Activated T-helper 2 cell treated with anti-CD3 and anti-CD28 coated beads, Interferon-gamma antibody, Interleukin-2, Interleukin-4, amounts not matched to agents 10 μg/mL and 5 μg/mL and 100 μg/mL, durations not matched to agents 14 hours and 24 hours and 36 hours (primary cell): ENCODE results near the gene IGF2. TPM values are rescaled to one million over a fixed set of nuclear protein-coding genes. Genes with fewer than 3 reads are reported as not detected.

ENCODE experiments used
- DNase-seq: peaks from one replicate; pipeline ENCODE4 v3.0.0; 2021; ENCODE audit warnings: low spot score
- H3K27ac Mint-ChIP-seq: one replicate; pipeline ENCODE4 v1.8.0; 2021; ENCODE audit warnings: mixed read lengths
- H3K27me3 Mint-ChIP-seq: one replicate; pipeline ENCODE4 v1.8.0; 2021; ENCODE audit warnings: low read depth, mixed read lengths
- H3K36me3 Mint-ChIP-seq: one replicate; pipeline ENCODE4 v1.8.0; 2021; ENCODE audit warnings: low read depth, mixed read lengths
- H3K4me1 Mint-ChIP-seq: one replicate; pipeline ENCODE4 v1.8.0; 2021; ENCODE audit warnings: low read depth, mixed read lengths
- H3K4me3 Mint-ChIP-seq: one replicate; pipeline ENCODE4 v1.8.0; 2021; ENCODE audit warnings: low read depth, mild to moderate bottlenecking, moderate library complexity, mixed read lengths
- H3K9me3 Mint-ChIP-seq: one replicate; pipeline ENCODE4 v1.8.0; 2021; ENCODE audit warnings: mixed read lengths
- intact Hi-C: fragments of 100-400 bp; cut with micrococcal nuclease; formaldehyde crosslinking; loops from one replicate; pipeline ENCODE4 v1.15.1; 2023
- total RNA-seq: library from RNA; stranded (reverse); gene quantifications from 2 replicates; pipeline ENCODE4 v1.2.3, GENCODE V29; 2022

IGF2 gene
- total RNA-seq, 1 donor from 2014 or later: 0.16 TPM

- Mint-ChIP-seq H3K27ac (no peak overlapping the region), H3K27me3 (peaks cover 5% of the 10 kb centered on the region), H3K4me1 (peaks cover 8% of the 10 kb centered on the region), H3K36me3 (no peaks in the 10 kb centered on the region), H3K4me3 (no peak overlapping the region), H3K9me3 (no peaks in the 10 kb centered on the region)
- DNase-seq: no peak
- intact Hi-C loops: loop anchor here (10.0 kb wide), 1 partner anchor 461 kb away; the partner anchor contains the start of gene KRTAP5-6
Observed at GRCh38 chr11:2155511-2155910, 16.3 kb upstream of the IGF2 start.

GRCh38 chr11:2154889-2155288 is 15.7 kb upstream of the IGF2 start:
- Mint-ChIP-seq H3K36me3 (no peaks in the 10 kb centered on the region), H3K27ac (no peak overlapping the region), H3K9me3 (no peaks in the 10 kb centered on the region), H3K4me1 (peaks cover 11% of the 10 kb centered on the region), H3K4me3 (no peak overlapping the region), H3K27me3 (peaks cover 10% of the 10 kb centered on the region)
- intact Hi-C loops: loop anchor here (5.0 to 10.0 kb wide), 2 partner anchors 318 to 460 kb away; partner anchors contain the start of genes KRTAP5-6 and TNNI2
- no peak for DNase-seq

GRCh38 chr11:2154195-2154585 is 15.0 kb upstream of the IGF2 start:
- Mint-ChIP-seq H3K4me1 (peaks cover 13% of the 10 kb centered on the region), H3K9me3 (no peaks in the 10 kb centered on the region), H3K27ac (no peak overlapping the region), H3K27me3 (peaks cover 13% of the 10 kb centered on the region), H3K4me3 (no peak overlapping the region), H3K36me3 (no peaks in the 10 kb centered on the region)
- intact Hi-C loops: loop anchor here (5.0 to 10.0 kb wide), 2 partner anchors 317 to 459 kb away; partner anchors contain the start of genes KRTAP5-6 and TNNI2
- no peak for DNase-seq

- no peak overlapping the region for H3K27ac Mint-ChIP-seq
- H3K9me3 Mint-ChIP-seq: no peaks in the 10 kb centered on the region
- intact Hi-C loops: loop anchor here (5.0 to 10.0 kb wide), 2 partner anchors 316 to 459 kb away; partner anchors contain the start of genes KRTAP5-6 and TNNI2
- H3K4me1 Mint-ChIP-seq: peaks cover 13% of the 10 kb centered on the region
- peaks cover 18% of the 10 kb centered on the region for H3K27me3 Mint-ChIP-seq
- DNase-seq: no peak
- no peaks in the 10 kb centered on the region for H3K36me3 Mint-ChIP-seq
- H3K4me3 Mint-ChIP-seq: no peak overlapping the region
Observed at GRCh38 chr11:2153581-2154194, 14.5 kb upstream of the IGF2 start.

GRCh38 chr11:2151500-2152257 is 12.5 kb upstream of the IGF2 start:
- H3K4me3 Mint-ChIP-seq: no peak overlapping the region
- no peaks in the 10 kb centered on the region for H3K9me3 Mint-ChIP-seq
- H3K27ac Mint-ChIP-seq: no peak overlapping the region
- DNase-seq: peak; percentile 61
- H3K27me3 Mint-ChIP-seq: peaks cover 32% of the 10 kb centered on the region
- peaks cover 13% of the 10 kb centered on the region for H3K4me1 Mint-ChIP-seq
- no peaks in the 10 kb centered on the region for H3K36me3 Mint-ChIP-seq
- intact Hi-C loops: loop anchor here (5.0 to 10.0 kb wide), 2 partner anchors 314 to 457 kb away; partner anchors contain the start of genes KRTAP5-6 and TNNI2

GRCh38 chr11:2149864-2150847 is 11.0 kb upstream of the IGF2 start:
- Mint-ChIP-seq H3K9me3 (no peaks in the 10 kb centered on the region), H3K4me3 (no peak overlapping the region), H3K27ac (no peak overlapping the region), H3K4me1 (peaks cover 13% of the 10 kb centered on the region), H3K36me3 (no peaks in the 10 kb centered on the region), H3K27me3 (peaks cover 46% of the 10 kb centered on the region)
- intact Hi-C loops: loop anchor here (5.0 to 10.0 kb wide), 3 partner anchors 313 to 575 kb away; partner anchors contain the start of genes DUSP8, KRTAP5-6 and TNNI2
- DNase-seq: no peak

- intact Hi-C loops: loop anchor here (10.0 kb wide), 1 partner anchor 575 kb away; the partner anchor contains the start of gene DUSP8
- H3K27me3 Mint-ChIP-seq: peaks cover 52% of the 10 kb centered on the region
- H3K36me3 Mint-ChIP-seq: no peaks in the 10 kb centered on the region
- H3K27ac Mint-ChIP-seq: no peak overlapping the region
- H3K9me3 Mint-ChIP-seq: no peaks in the 10 kb centered on the region
- peaks cover 13% of the 10 kb centered on the region for H3K4me1 Mint-ChIP-seq
- DNase-seq: no peak
- no peak overlapping the region for H3K4me3 Mint-ChIP-seq
Observed at GRCh38 chr11:2149460-2149859, 10.3 kb upstream of the IGF2 start.

GRCh38 chr11:2148595-2148994 is 9.4 kb upstream of the IGF2 start:
- H3K4me3 Mint-ChIP-seq: no peak overlapping the region
- no peak overlapping the region for H3K27ac Mint-ChIP-seq
- DNase-seq: no peak
- intact Hi-C loops: loop anchor here (10.0 kb wide), 1 partner anchor 574 kb away; the partner anchor contains the start of gene DUSP8
- H3K4me1 Mint-ChIP-seq: peaks cover 13% of the 10 kb centered on the region
- peaks cover 53% of the 10 kb centered on the region for H3K27me3 Mint-ChIP-seq
- no peaks in the 10 kb centered on the region for H3K36me3 Mint-ChIP-seq
- H3K9me3 Mint-ChIP-seq: no peaks in the 10 kb centered on the region

GRCh38 chr11:2147391-2147790 is 8.2 kb upstream of the IGF2 start:
- DNase-seq: no peak
- H3K27me3 Mint-ChIP-seq: peaks cover 62% of the 10 kb centered on the region
- no peaks in the 10 kb centered on the region for H3K36me3 Mint-ChIP-seq
- no peak overlapping the region for H3K4me3 Mint-ChIP-seq
- H3K4me1 Mint-ChIP-seq: peaks cover 21% of the 10 kb centered on the region
- no peak overlapping the region for H3K27ac Mint-ChIP-seq
- peaks cover 3% of the 10 kb centered on the region for H3K9me3 Mint-ChIP-seq
- intact Hi-C loops: loop anchor here (10.0 kb wide), 1 partner anchor 573 kb away; the partner anchor contains the start of gene DUSP8

GRCh38 chr11:2146051-2146450 is 6.9 kb upstream of the IGF2 start:
- Mint-ChIP-seq H3K36me3 (no peaks in the 10 kb centered on the region), H3K9me3 (peaks cover 3% of the 10 kb centered on the region), H3K27me3 (peaks cover 74% of the 10 kb centered on the region), H3K4me1 (peaks cover 19% of the 10 kb centered on the region), H3K27ac (no peak overlapping the region), H3K4me3 (no peak overlapping the region)
- intact Hi-C loops: loop anchor here (10.0 kb wide), 1 partner anchor 571 kb away; the partner anchor contains the start of gene DUSP8
- no peak for DNase-seq

GRCh38 chr11:2144544-2145248 is 5.5 kb upstream of the IGF2 start:
- intact Hi-C loops: loop anchor here (10.0 kb wide), 1 partner anchor 570 kb away; the partner anchor contains the start of gene DUSP8
- Mint-ChIP-seq H3K27me3 (peaks cover 68% of the 10 kb centered on the region), H3K4me1 (peaks cover 14% of the 10 kb centered on the region), H3K4me3 (no peak overlapping the region), H3K36me3 (no peaks in the 10 kb centered on the region), H3K27ac (no peak overlapping the region), H3K9me3 (peaks cover 3% of the 10 kb centered on the region)
- no peak for DNase-seq
